Suprapubic skin (tissue), 4 donors: Measurements from ENCODE around the gene YY1AP1. TPM values are rescaled to one million over a fixed set of nuclear protein-coding genes. Genes with fewer than 3 reads are reported as not detected.

ENCODE experiments used
- DNase-seq, 2 donors: peaks; one replicate each; pipeline ENCODE4 v3.0.0-alpha.2; 2019; ENCODE audit warnings: low spot score in 2 of 2
- H3K27ac ChIP-seq: fragments of 200-600 bp; sonication (generic); one replicate; pipeline ENCODE4 v1.5.1; 2019
- H3K27me3 ChIP-seq: fragments of 200-600 bp; sonication (generic); one replicate; pipeline ENCODE4 v1.5.1; 2019
- H3K36me3 ChIP-seq: fragments of 200-600 bp; sonication (generic); one replicate; pipeline ENCODE4 v1.5.1; 2019
- H3K4me1 ChIP-seq: fragments of 200-600 bp; sonication (generic); one replicate; pipeline ENCODE4 v1.5.1; 2019
- H3K4me3 ChIP-seq: fragments of 200-600 bp; sonication (generic); one replicate; pipeline ENCODE4 v1.5.1; 2019; ENCODE audit warnings: mild to moderate bottlenecking
- H3K9me3 ChIP-seq: fragments of 200-600 bp; sonication (generic); one replicate; pipeline ENCODE4 v1.5.1; 2019
- CTCF ChIP-seq, 2 donors: fragments of 200-600 bp in 1 of 2; fragments of 450-650 bp in 1 of 2; sonication (generic) in 1 of 2; IDR thresholded peaks; one replicate each; pipeline ENCODE4 v1.5.1; 2016 to 2019; ENCODE audit warnings: antibody characterized with exemption in 2 of 2, mild to moderate bottlenecking in 1 of 2, moderate library complexity in 1 of 2
- EP300 ChIP-seq: sonication (generic); formaldehyde crosslinking; IDR thresholded peaks from one replicate; pipeline ENCODE4 v1.6.1; 2017; ENCODE audit warnings: antibody characterized with exemption
- POLR2A ChIP-seq, 2 donors: fragments of 450-650 bp; IDR thresholded peaks; one replicate each; pipeline ENCODE4 v1.6.1; 2017; ENCODE audit warnings: antibody characterized with exemption in 2 of 2, mild to moderate bottlenecking in 2 of 2, moderate library complexity in 2 of 2
- POLR2AphosphoS5 ChIP-seq, 3 donors: sonication (generic); formaldehyde crosslinking; IDR thresholded peaks; one replicate each; pipeline ENCODE4 v1.6.1; 2017; ENCODE audit warnings: antibody characterized with exemption in 3 of 3
- WGBS: methylation state at CpG from one replicate; pipeline ENCODE4 v1.1.5; 2018; 5-methylcytosine and 5-hydroxymethylcytosine counted together
- total RNA-seq, 4 donors: library from RNA; depleted of rRNA; stranded (reverse); fragments of >200 nt; gene quantifications; one replicate each; pipeline ENCODE4 v1.1.0, GENCODE V29; 2016

The YY1AP1 gene
- total RNA-seq, 4 donors from 2014 or later, result 56.0 to 106 (median 80.1) TPM

GRCh38 chr1:155657463-155657862, 31.1 kb downstream of the YY1AP1 start:
- no peak overlapping the region for H3K27ac ChIP-seq
- no peak overlapping the region for H3K4me3 ChIP-seq
- no peaks in the 10 kb centered on the region for H3K27me3 ChIP-seq
- TF ChIP-seq CTCF (IDR thresholded peaks at IDR 0.05), result no peak
- H3K9me3 ChIP-seq, result no peaks in the 10 kb centered on the region
- WGBS, result 90% methylated on average over 2 of the region's 2 CpGs
- peaks cover under 1% of the 10 kb centered on the region for H3K4me1 ChIP-seq
- no peak for DNase-seq
- peaks cover 42% of the 10 kb centered on the region for H3K36me3 ChIP-seq

DNA sequence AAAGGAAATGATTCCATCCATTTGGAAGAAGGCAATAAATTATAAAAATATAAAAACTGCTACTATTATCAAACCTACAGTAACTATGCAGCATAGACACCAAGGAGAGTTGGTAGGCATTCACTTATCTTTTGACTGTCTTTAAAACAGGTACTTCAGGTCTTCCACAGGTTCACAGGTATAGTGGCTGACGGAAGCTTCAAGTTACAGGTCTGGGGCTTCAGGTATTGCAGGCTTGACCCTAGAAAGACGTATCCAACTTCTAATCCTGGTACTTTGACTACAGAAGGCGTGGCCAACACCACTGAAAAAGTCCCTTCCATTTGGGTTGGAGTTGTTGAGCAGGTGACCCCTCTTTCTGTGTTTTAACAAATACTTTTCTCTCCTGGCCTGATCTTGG, 35.6 kb downstream of the YY1AP1 start:
- Histone ChIP-seq H3K9me3 (no peaks in the 10 kb centered on the region), H3K27ac (no peak overlapping the region), H3K27me3 (no peaks in the 10 kb centered on the region), H3K36me3 (no peaks in the 10 kb centered on the region), H3K4me3 (no peak overlapping the region), H3K4me1 (peaks cover 27% of the 10 kb centered on the region)
- 79% methylated on average over 3 of the region's 3 CpGs for WGBS
- DNase-seq, result no peak
- TF ChIP-seq POLR2A (IDR thresholded peaks at IDR 0.05), result no peak
- no peak for TF ChIP-seq POLR2AphosphoS5 (IDR thresholded peaks at IDR 0.05)
- no peak for TF ChIP-seq CTCF (IDR thresholded peaks at IDR 0.05)
- no peak for TF ChIP-seq EP300

DNA sequence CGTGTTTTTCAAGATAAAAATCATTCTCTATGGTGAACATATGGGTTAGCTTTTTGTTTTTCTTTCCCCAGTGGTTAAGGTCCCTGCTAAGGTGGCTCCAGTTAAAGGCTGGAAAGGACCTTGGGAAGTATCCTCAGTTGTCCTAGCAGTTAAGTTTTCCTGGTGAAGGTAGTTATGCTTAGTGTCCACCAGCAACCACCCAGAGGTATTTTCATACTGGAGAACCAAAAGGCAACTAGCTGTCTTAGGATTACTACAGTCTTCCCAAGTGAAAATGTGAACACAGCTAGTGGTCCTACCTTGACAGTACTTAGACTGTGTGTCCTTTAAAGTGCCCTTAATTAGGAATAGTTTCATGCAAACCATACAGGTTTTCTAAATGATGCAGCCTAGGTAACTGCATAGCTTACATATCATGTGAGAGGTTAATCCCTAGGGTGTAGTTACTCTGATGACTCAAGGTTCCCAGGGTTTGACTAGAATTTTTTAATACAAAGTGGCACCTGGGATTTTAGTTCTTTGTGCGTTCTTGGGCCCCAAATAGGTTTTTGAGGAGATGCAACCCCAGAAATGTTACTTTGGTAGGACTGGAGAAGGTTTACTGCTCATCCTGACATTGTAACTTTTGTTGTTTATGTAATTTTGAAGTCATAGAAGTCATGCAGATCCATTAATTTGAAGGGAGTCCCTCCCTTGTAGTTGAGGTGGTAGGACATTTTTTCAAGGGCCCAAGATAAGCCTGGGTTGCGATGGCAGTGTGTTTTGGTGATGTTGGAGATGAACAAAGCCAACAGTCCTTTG, 36.5 kb downstream of the YY1AP1 start:
- TF ChIP-seq POLR2A (IDR thresholded peaks at IDR 0.05), result no peak
- no peak for TF ChIP-seq POLR2AphosphoS5 (IDR thresholded peaks at IDR 0.05)
- no peak for TF ChIP-seq EP300
- TF ChIP-seq CTCF (IDR thresholded peaks at IDR 0.05), result no peak
- no peak overlapping the region for H3K4me3 ChIP-seq
- H3K27me3 ChIP-seq, result no peaks in the 10 kb centered on the region
- 57% methylated on average over 3 of the region's 3 CpGs for WGBS
- H3K4me1 ChIP-seq, result peaks cover 27% of the 10 kb centered on the region
- H3K27ac ChIP-seq, result peak overlapping the region; percentile 36
- H3K9me3 ChIP-seq, result no peaks in the 10 kb centered on the region
- no peaks in the 10 kb centered on the region for H3K36me3 ChIP-seq
- no peak for DNase-seq

DNA sequence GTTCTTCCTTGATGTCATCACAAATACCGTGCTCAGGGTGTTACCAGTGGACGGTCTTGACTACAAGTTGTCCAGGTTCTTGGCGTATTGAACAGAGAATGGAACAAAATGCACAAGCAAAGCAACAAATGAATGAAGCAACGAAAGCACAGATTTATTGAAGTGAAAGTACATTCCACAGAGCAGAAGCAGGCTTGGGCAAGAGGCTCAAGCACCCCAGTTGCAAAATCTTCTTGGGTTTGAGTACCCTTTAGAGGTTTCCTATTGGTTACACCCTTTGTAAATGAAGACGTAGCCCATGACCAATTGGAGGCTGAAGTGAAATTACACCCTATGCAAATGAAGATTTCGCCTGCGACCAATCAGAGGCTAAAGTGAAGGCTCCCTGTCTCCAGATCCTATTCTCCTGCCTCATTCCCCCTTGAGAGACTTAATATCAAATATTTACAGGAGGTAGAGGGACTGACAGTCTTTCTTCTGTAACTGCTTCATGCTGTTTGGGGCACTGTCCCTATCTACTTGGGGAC, 38.3 kb downstream of the YY1AP1 start:
- 90% methylated on average over 7 of the region's 7 CpGs for WGBS
- no peak for DNase-seq
- Histone ChIP-seq H3K27ac (no peak overlapping the region), H3K4me1 (peaks cover 39% of the 10 kb centered on the region), H3K27me3 (no peaks in the 10 kb centered on the region), H3K36me3 (no peaks in the 10 kb centered on the region), H3K9me3 (no peaks in the 10 kb centered on the region), H3K4me3 (no peak overlapping the region)
- TF ChIP-seq EP300 (no peak), CTCF (IDR thresholded peaks at IDR 0.05) (no peak), POLR2AphosphoS5 (IDR thresholded peaks at IDR 0.05) (no peak), POLR2A (IDR thresholded peaks at IDR 0.05) (no peak)

- Histone ChIP-seq H3K36me3 (no peaks in the 10 kb centered on the region), H3K9me3 (no peaks in the 10 kb centered on the region), H3K4me1 (peaks cover 41% of the 10 kb centered on the region), H3K27ac (no peak overlapping the region), H3K4me3 (no peak overlapping the region), H3K27me3 (no peaks in the 10 kb centered on the region)
- TF ChIP-seq CTCF (IDR thresholded peaks at IDR 0.05) (no peak), POLR2A (IDR thresholded peaks at IDR 0.05) (no peak), POLR2AphosphoS5 (IDR thresholded peaks at IDR 0.05) (no peak), EP300 (no peak)
- no peak for DNase-seq
These were observed 38.9 kb downstream of the YY1AP1 start for GRCh38 chr1:155649676-155650075.
